Breast epithelium (tissue), 4 donors: Measurements from ENCODE around the gene TMPRSS15. TPM values are rescaled to one million over a fixed set of nuclear protein-coding genes. Genes with fewer than 3 reads are reported as not detected.

Experiments used
- DNase-seq, 2 donors: peaks; one replicate each; pipeline ENCODE4 v3.0.0-alpha.2; 2019; ENCODE audit warnings: low spot score in 2 of 2
- H3K27ac ChIP-seq, 2 donors: fragments of 200-600 bp; sonication (generic) in 1 of 2; one replicate each; pipeline ENCODE4 v1.5.1; 2016 to 2019; ENCODE audit warnings: mild to moderate bottlenecking in 1 of 2
- H3K27me3 ChIP-seq, 2 donors: fragments of 200-600 bp; sonication (generic) in 1 of 2; one replicate each; pipeline versions ENCODE4 v1.5.1 to v1.6.0; 2017 to 2019; ENCODE audit warnings: control low read depth in 1 of 2, mild to moderate bottlenecking in 1 of 2
- H3K36me3 ChIP-seq: fragments of 200-600 bp; one replicate; pipeline ENCODE4 v1.5.1; 2019
- H3K4me1 ChIP-seq, 2 donors: fragments of 200-600 bp; sonication (generic); one replicate each; pipeline ENCODE4 v1.5.1; 2016 to 2019; ENCODE audit warnings: control low read depth in 1 of 2
- H3K4me3 ChIP-seq, 3 donors: fragments of 200-600 bp; sonication (generic); 1 replicate in 2 of 3; 2 replicates in 1 of 3; pipeline ENCODE4 v1.5.1; 2016 to 2019; ENCODE audit warnings: mild to moderate bottlenecking in 3 of 3, moderate library complexity in 2 of 3
- H3K9me3 ChIP-seq, 2 donors: fragments of 200-600 bp; sonication (generic) in 1 of 2; one replicate each; pipeline ENCODE4 v1.5.1; 2016 to 2019; ENCODE audit warnings: control low read depth in 1 of 2
- CTCF ChIP-seq, 3 donors: fragments of 450-650 bp; IDR thresholded peaks; one replicate each; pipeline ENCODE4 v1.5.1; 2016 to 2017; ENCODE audit warnings: antibody characterized with exemption in 3 of 3, mild to moderate bottlenecking in 3 of 3, moderate library complexity in 3 of 3
- POLR2A ChIP-seq: fragments of 450-650 bp; IDR thresholded peaks from one replicate; pipeline ENCODE4 v1.6.1; 2016; ENCODE audit warnings: antibody characterized with exemption, mild to moderate bottlenecking, moderate library complexity
- POLR2AphosphoS5 ChIP-seq, 3 donors: sonication (generic); formaldehyde crosslinking; IDR thresholded peaks; one replicate each; pipeline ENCODE4 v1.6.1; 2017; ENCODE audit warnings: antibody characterized with exemption in 3 of 3
- intact Hi-C: fragments of 100-400 bp; cut with DNase I; formaldehyde crosslinking; loops from one replicate; pipeline ENCODE4 v1.15.1; 2023; ENCODE audit warnings: low total_unique reads
- total RNA-seq, 3 donors: library from RNA; depleted of rRNA; stranded (reverse); fragments of >200 nt; gene quantifications; one replicate each; pipeline ENCODE4 v1.1.0, GENCODE V29; 2016

Gene TMPRSS15
- total RNA-seq, 3 donors from 2014 or later, result not detected

GRCh38 chr21:18382141-18382540, 21.4 kb downstream of the TMPRSS15 start:
- H3K4me1 ChIP-seq, result no peaks in the 10 kb centered on the region
- intact Hi-C loops, result no loop called here
- no peak overlapping the region for H3K27ac ChIP-seq
- H3K9me3 ChIP-seq, result no peaks in the 10 kb centered on the region
- no peak overlapping the region for H3K4me3 ChIP-seq
- H3K27me3 ChIP-seq, result no peaks in the 10 kb centered on the region
- no peak for DNase-seq
- no peaks in the 10 kb centered on the region for H3K36me3 ChIP-seq
- TF ChIP-seq POLR2AphosphoS5 (IDR thresholded peaks at IDR 0.05) (no peak), POLR2A (no peak), CTCF (IDR thresholded peaks at IDR 0.05) (no peak)

GRCh38 chr21:18373606-18374005, 30.0 kb downstream of the TMPRSS15 start:
- H3K4me3 ChIP-seq, result no peak overlapping the region
- intact Hi-C loops, result no loop called here
- H3K9me3 ChIP-seq, result no peaks in the 10 kb centered on the region
- no peaks in the 10 kb centered on the region for H3K36me3 ChIP-seq
- H3K27ac ChIP-seq, result no peak overlapping the region
- no peak for TF ChIP-seq CTCF (IDR thresholded peaks at IDR 0.05)
- no peak for TF ChIP-seq POLR2AphosphoS5 (IDR thresholded peaks at IDR 0.05)
- TF ChIP-seq POLR2A, result no peak
- no peaks in the 10 kb centered on the region for H3K4me1 ChIP-seq
- no peaks in the 10 kb centered on the region for H3K27me3 ChIP-seq
- DNase-seq, result no peak

GRCh38 chr21:18370301-18370700, 33.3 kb downstream of the TMPRSS15 start:
- H3K9me3 ChIP-seq, result no peaks in the 10 kb centered on the region
- no peaks in the 10 kb centered on the region for H3K27me3 ChIP-seq
- H3K4me3 ChIP-seq, result no peak overlapping the region
- intact Hi-C loops, result no loop called here
- no peaks in the 10 kb centered on the region for H3K36me3 ChIP-seq
- no peaks in the 10 kb centered on the region for H3K4me1 ChIP-seq
- DNase-seq, result no peak
- H3K27ac ChIP-seq, result no peak overlapping the region
- TF ChIP-seq POLR2AphosphoS5 (IDR thresholded peaks at IDR 0.05) (no peak), POLR2A (no peak), CTCF (IDR thresholded peaks at IDR 0.05) (no peak)

- DNase-seq, result no peak
- intact Hi-C loops, result no loop called here
- no peaks in the 10 kb centered on the region for H3K9me3 ChIP-seq
- no peaks in the 10 kb centered on the region for H3K36me3 ChIP-seq
- no peak overlapping the region for H3K4me3 ChIP-seq
- H3K4me1 ChIP-seq, result no peaks in the 10 kb centered on the region
- no peaks in the 10 kb centered on the region for H3K27me3 ChIP-seq
- TF ChIP-seq POLR2AphosphoS5 (IDR thresholded peaks at IDR 0.05) (no peak), POLR2A (no peak), CTCF (IDR thresholded peaks at IDR 0.05) (no peak)
- no peak overlapping the region for H3K27ac ChIP-seq
Observed at GRCh38 chr21:18369115-18369514, 34.5 kb downstream of the TMPRSS15 start.

GRCh38 chr21:18368205-18368604, 35.4 kb downstream of the TMPRSS15 start:
- no peak for TF ChIP-seq POLR2A
- intact Hi-C loops, result no loop called here
- H3K27ac ChIP-seq, result no peak overlapping the region
- no peaks in the 10 kb centered on the region for H3K27me3 ChIP-seq
- DNase-seq, result no peak
- H3K9me3 ChIP-seq, result no peaks in the 10 kb centered on the region
- no peak overlapping the region for H3K4me3 ChIP-seq
- no peaks in the 10 kb centered on the region for H3K36me3 ChIP-seq
- H3K4me1 ChIP-seq, result no peaks in the 10 kb centered on the region

- Histone ChIP-seq H3K9me3 (peaks cover 0 to 8% of the 10 kb centered on the region in 2 donors), H3K36me3 (no peaks in the 10 kb centered on the region), H3K27me3 (no peaks in the 10 kb centered on the region), H3K4me3 (no peak overlapping the region), H3K4me1 (no peaks in the 10 kb centered on the region), H3K27ac (no peak overlapping the region)
- intact Hi-C loops, result no loop called here
- TF ChIP-seq POLR2AphosphoS5 (IDR thresholded peaks at IDR 0.05), result no peak
- TF ChIP-seq CTCF (IDR thresholded peaks at IDR 0.05), result no peak
- TF ChIP-seq POLR2A, result no peak
- DNase-seq, result no peak
Observed at GRCh38 chr21:18356801-18357200, 46.8 kb downstream of the TMPRSS15 start.
